HepG2 (cell line): ENCODE measurements around the gene LRRC4C. TPM values are rescaled to one million over a fixed set of nuclear protein-coding genes. Genes with fewer than 3 reads are reported as not detected.

ENCODE experiments used
- ATAC-seq: fragments of 200-7000 bp; cut with Tn5 transposase; 3 replicates; pipeline ENCODE4 v1.9.1; 2020; ENCODE audit warnings: mild to moderate bottlenecking, moderate library complexity
- BruUV-seq: library from RNA; stranded (reverse); fragments of 400-500 nt; replicated peaks from 2 replicates; lab custom pipeline; 2021; lab: Mats Ljungman, UMichigan
- CTCF ChIA-PET: fragments of 300-600 bp; formaldehyde crosslinking; extraction: SDS; loops from one replicate; lab custom pipeline; 2021; ENCODE audit warnings: low total read pairs, inconsistent platforms, low intra/inter-chr PET ratio; lab: Yijun Ruan, JAX
- POLR2A ChIA-PET: fragments of 350-600 bp; sonication (Branson Sonifier 250); formaldehyde crosslinking; loops from one replicate; lab custom pipeline; 2020; ENCODE audit warnings: antibody characterized with exemption, inconsistent platforms; lab: Yijun Ruan, JAX
- DNase-seq: peaks from one replicate; pipeline ENCODE4 v3.0.0-alpha.2; 2015; ENCODE audit warnings: low spot score
- FAIRE-seq: peaks from 3 replicates; lab custom pipeline; 2011; peaks lifted over from hg19 to GRCh38; lab: Jason Lieb, UNC
- H2AFZ ChIP-seq: one replicate; pipeline ENCODE4 v1.6.1; 2011; ENCODE audit warnings: low read length, inconsistent platforms
- H3K27ac ChIP-seq: fragments of 300-600 bp; 3 replicates; pipeline ENCODE4 v1.8.0; 2011; ENCODE audit warnings: mixed run types, mild to moderate bottlenecking, mixed read lengths, low read length, inconsistent platforms; ENCODE audit not compliant: insufficient read depth; ENCODE audit errors: extremely low read length
- H3K27me3 ChIP-seq, 2 experiments: fragments of 200-600 bp in 1 of 2; 2 replicates in 1 of 2; 3 replicates in 1 of 2; pipeline versions ENCODE4 v1.6.0 to v1.8.0; 2011; ENCODE audit warnings: low read length in 2 of 2, mild to moderate bottlenecking in 2 of 2, moderate library complexity in 2 of 2, inconsistent platforms in 1 of 2; ENCODE audit not compliant: insufficient read depth in 2 of 2, control insufficient read depth in 1 of 2
- H3K36me3 ChIP-seq, 2 experiments: fragments of 200-600 bp in 1 of 2; replicated peaks in 1 of 2; 2 replicates in 1 of 2; 3 replicates in 1 of 2; pipeline versions ENCODE4 v1.5.1 to v1.8.0; 2011; ENCODE audit warnings: low read length in 2 of 2, inconsistent platforms in 1 of 2; ENCODE audit not compliant: insufficient read depth in 2 of 2, control insufficient read depth in 1 of 2
- H3K4me1 ChIP-seq: 2 replicates; pipeline ENCODE4 v1.5.1; 2012; ENCODE audit warnings: low read length, inconsistent platforms; ENCODE audit not compliant: insufficient read depth
- H3K4me2 ChIP-seq: 2 replicates; pipeline ENCODE4 v1.6.0; 2011; ENCODE audit warnings: low read depth, low read length, inconsistent platforms
- H3K4me3 ChIP-seq, 3 experiments: fragments of 200-600 bp in 1 of 3; sonication (generic), shearing (Covaris generic) in 1 of 3; replicated peaks in 1 of 3; 2 replicates each; pipeline ENCODE4 v1.5.1; 2011 to 2016; ENCODE audit warnings: low read length in 3 of 3, inconsistent platforms in 2 of 3, low read depth in 2 of 3, mild to moderate bottlenecking in 2 of 3, control low read depth in 1 of 3, mixed read lengths in 1 of 3; ENCODE audit not compliant: insufficient read depth in 1 of 3
- H3K79me2 ChIP-seq: one replicate; pipeline ENCODE4 v1.6.1; 2011; ENCODE audit warnings: low read length, inconsistent platforms; ENCODE audit not compliant: insufficient read depth
- H3K9ac ChIP-seq: 2 replicates; pipeline ENCODE4 v1.6.0; 2011; ENCODE audit warnings: mild to moderate bottlenecking, low read depth, low read length, inconsistent platforms; ENCODE audit not compliant: insufficient read depth
- H3K9me3 ChIP-seq: 2 replicates; pipeline ENCODE4 v1.5.1; 2012; ENCODE audit warnings: mild to moderate bottlenecking, low read length
- H4K20me1 ChIP-seq: 2 replicates; pipeline ENCODE4 v1.6.0; 2011; ENCODE audit warnings: inconsistent platforms, mild to moderate bottlenecking, low read length, moderate library complexity; ENCODE audit not compliant: insufficient read depth
- CBFB ChIP-seq: sonication (generic); formaldehyde crosslinking; IDR thresholded peaks from 2 replicates; pipeline ENCODE4 v1.4.0; 2020; ENCODE audit warnings: missing genetic modification reagents
- CHD4 ChIP-seq: fragments of 200-600 bp; sonication (generic); IDR thresholded peaks from 2 replicates; pipeline ENCODE4 v1.7.0; 2017; ENCODE audit warnings: mild to moderate bottlenecking, low read length, borderline replicate concordance
- CREB1 ChIP-seq, 2 experiments: fragments of 450-650 bp in 1 of 2; IDR thresholded peaks; 2 replicates each; pipeline ENCODE4 v1.6.1; 2016 to 2017; ENCODE audit warnings: control low read depth in 1 of 2, mild to moderate bottlenecking in 1 of 2, missing compliant biosample characterization in 1 of 2, missing genetic modification characterization in 1 of 2
- MATR3 ChIP-seq: sonication (generic); formaldehyde crosslinking; IDR thresholded peaks from 2 replicates; pipeline ENCODE4 v1.4.0; 2020; ENCODE audit warnings: missing genetic modification reagents
- MTF1 ChIP-seq: sonication (generic); formaldehyde crosslinking; IDR thresholded peaks from 2 replicates; pipeline ENCODE4 v1.5.0; 2020; ENCODE audit warnings: missing genetic modification reagents
- MXD3 ChIP-seq: IDR thresholded peaks from 2 replicates; pipeline ENCODE4 v1.6.1; 2016; ENCODE audit warnings: mild to moderate bottlenecking, missing biosample characterization, missing genetic modification reagents
- NAIF1 ChIP-seq: sonication (generic); formaldehyde crosslinking; IDR thresholded peaks from 2 replicates; pipeline ENCODE4 v1.5.0; 2020; ENCODE audit warnings: mild to moderate bottlenecking, missing genetic modification reagents, borderline replicate concordance
- TFDP1 ChIP-seq: IDR thresholded peaks from 2 replicates; pipeline ENCODE4 v1.6.1; 2016; ENCODE audit warnings: missing compliant biosample characterization, missing genetic modification reagents, borderline replicate concordance
- ZFP36L1 ChIP-seq: sonication (generic); formaldehyde crosslinking; IDR thresholded peaks from 2 replicates; pipeline ENCODE4 v1.8.0; 2022; ENCODE audit warnings: mild to moderate bottlenecking, missing genetic modification reagents, moderate library complexity
- ZNF549 ChIP-seq: sonication (generic); formaldehyde crosslinking; IDR thresholded peaks from 2 replicates; pipeline ENCODE4 v1.5.0; 2020; ENCODE audit warnings: missing genetic modification reagents
- ZNF562 ChIP-seq: sonication (generic); formaldehyde crosslinking; IDR thresholded peaks from 2 replicates; pipeline ENCODE4 v1.8.0; 2022; ENCODE audit warnings: missing genetic modification reagents, borderline replicate concordance
- ZSCAN25 ChIP-seq: sonication (generic); formaldehyde crosslinking; IDR thresholded peaks from 2 replicates; pipeline ENCODE4 v1.8.0; 2022; ENCODE audit warnings: mild to moderate bottlenecking, missing genetic modification reagents
- in situ Hi-C: cut with HindIII; loops from 2 replicates; pipeline ENCODE4 v1.10.0; 2017; ENCODE audit warnings: low pct_unique_long_range_greater_than_20kb; ENCODE audit not compliant: extremely low pct_ligation_motif_present
- intact Hi-C: fragments of 100-400 bp; cut with micrococcal nuclease; formaldehyde crosslinking; loops from one replicate; pipeline ENCODE4 v1.10.0; 2022; ENCODE audit not compliant: unreplicated experiment
- polyA plus RNA-seq, 8 experiments: library from polyadenylated mRNA; depleted of rRNA in 3 of 8; stranded (reverse) in 7 of 8; unstranded in 1 of 8; fragments of >200 nt; fragmentation: Illumina TruSeq in 4 of 8; extraction: Trizol in 4 of 8; gene quantifications; 2 replicates each; pipeline versions ENCODE4 v1.2.1 to v1.2.3, GENCODE V29; 2011 to 2016; ENCODE audit warnings: low read depth in 4 of 8, missing spikeins in 1 of 8, mixed read lengths in 1 of 8; ENCODE audit not compliant: insufficient read depth in 1 of 8
- total RNA-seq, 5 experiments: library from RNA; depleted of rRNA; stranded (reverse); fragments of >200 nt; fragmentation: Illumina TruSeq; extraction: Trizol; gene quantifications; 2 replicates each; pipeline ENCODE4 v1.2.3, GENCODE V29; 2016; ENCODE audit warnings: low read depth in 1 of 5

LRRC4C gene
- total and polyA plus RNA-seq, 2 of the 13 experiments (the other 11 are each of a cell fraction or from before 2014, with no cell fraction given), result not detected

- TF ChIP-seq MATR3 (CRISPR knock-in tag), result no peak
- no peak for TF ChIP-seq ZNF549 (CRISPR knock-in tag)
- TF ChIP-seq ZNF562 (CRISPR knock-in tag), result no peak
- TF ChIP-seq NAIF1, result no peak
- TF ChIP-seq MTF1 (CRISPR knock-in tag), result no peak
Observed at GRCh38 chr11:41289408-41289807, 170.0 kb downstream of the LRRC4C start (continued).

GRCh38 chr11:41286751-41287150 lies 172.7 kb downstream of the LRRC4C start:
- FAIRE-seq (no peak), DNase-seq (no peak), ATAC-seq (no peak)
- TF ChIP-seq MXD3 (CRISPR knock-in tag), result no peak
- TF ChIP-seq ZFP36L1 (CRISPR knock-in tag), result no peak
- no peak for TF ChIP-seq CBFB
- TF ChIP-seq TFDP1 (CRISPR knock-in tag), result no peak
- TF ChIP-seq CREB1 (IDR thresholded peaks at IDR 0.05), result no peak
- no peak for TF ChIP-seq CREB1 (CRISPR knock-in tag; IDR thresholded peaks at IDR 0.05)
- TF ChIP-seq CHD4, result no peak
- no peak for TF ChIP-seq ZSCAN25
- in situ Hi-C loops (no loop called here), intact Hi-C loops (no loop called here)
- Histone ChIP-seq H3K9ac (no peak overlapping the region), H3K9me3 (no peaks in the 10 kb centered on the region), H4K20me1 (no peaks in the 10 kb centered on the region), H3K27me3 (no peaks in the 10 kb centered on the region; a peak in 1 of 5 replicates), H3K4me3 (no peak overlapping the region), H3K4me2 (no peak overlapping the region), H3K79me2 (no peaks in the 10 kb centered on the region), H3K27ac (no peak overlapping the region), H3K4me1 (no peaks in the 10 kb centered on the region), H3K36me3 (no peaks in the 10 kb centered on the region), H2AFZ (no peak overlapping the region)
- ChIA-PET CTCF (no interaction called here), POLR2A (no interaction called here)
- no TSS peak for BruUV-seq
